Superior temporal gyrus (tissue), 1 donor: ENCODE data around the gene FBLN2.

Source experiments
- DNase-seq: peaks from one replicate; pipeline ENCODE4 v3.0.0-alpha.2; 2016; ENCODE audit errors: extremely low spot score

The FBLN2 gene

GRCh38 chr3:13567684-13568514, 19.0 kb downstream of the FBLN2 start:
- DNase-seq, result no peak

DNA sequence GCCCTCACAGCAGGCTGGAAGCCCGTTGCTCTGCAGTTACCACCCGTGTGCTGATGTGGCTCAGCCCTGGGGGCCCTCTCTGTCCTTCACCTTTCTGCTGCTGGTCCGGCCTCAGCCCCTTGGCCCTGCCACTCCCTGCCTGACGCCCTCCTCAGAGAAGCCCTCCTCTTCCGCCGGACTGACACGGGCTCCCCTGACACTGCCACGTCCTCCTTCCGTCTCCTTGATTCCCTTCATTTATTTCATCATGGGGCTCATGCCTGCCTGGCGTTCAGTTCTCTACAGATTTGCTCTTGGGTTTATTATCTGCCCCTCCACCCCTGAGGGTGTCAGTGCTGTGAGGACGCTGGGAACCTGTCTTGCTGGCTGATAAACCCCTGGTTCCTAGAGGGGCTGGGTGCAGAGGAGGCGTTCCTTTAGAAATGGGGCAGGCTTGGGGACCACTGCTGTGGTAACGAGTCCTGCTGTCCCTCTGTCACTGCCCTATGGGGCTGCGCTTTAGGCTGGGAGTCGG, 19.6 kb downstream of the FBLN2 start:
- no peak for DNase-seq

DNA sequence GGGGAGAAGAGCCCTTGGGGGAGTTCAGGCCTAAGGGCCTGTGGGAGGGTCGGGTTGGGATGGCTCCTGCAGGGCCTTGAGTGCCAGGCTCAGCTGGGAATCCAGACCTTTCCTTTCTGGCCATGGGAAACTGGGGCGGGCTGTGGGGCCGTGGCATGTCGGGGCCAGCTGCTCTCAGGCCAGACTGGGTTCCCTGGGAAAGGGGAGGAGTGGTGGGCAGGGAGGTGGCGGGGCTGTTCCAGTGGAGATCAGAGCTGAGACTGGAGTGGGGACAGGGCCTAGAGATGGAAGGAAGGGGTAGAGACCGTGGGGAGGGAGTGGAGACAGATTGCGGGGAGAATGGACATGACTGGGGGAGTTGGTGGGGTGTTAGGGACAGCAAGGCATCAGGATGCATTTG, 20.3 kb downstream of the FBLN2 start:
- DNase-seq, result no peak

GRCh38 chr3:13569641-13570390, 20.9 kb downstream of the FBLN2 start:
- no peak for DNase-seq

GRCh38 chr3:13570391-13571194, 21.7 kb downstream of the FBLN2 start:
- DNase-seq, result no peak

- no peak for DNase-seq
Observed at GRCh38 chr3:13571264-13571663, 22.3 kb downstream of the FBLN2 start.

GRCh38 chr3:13571831-13572750, 23.2 kb downstream of the FBLN2 start:
- no peak for DNase-seq

DNA sequence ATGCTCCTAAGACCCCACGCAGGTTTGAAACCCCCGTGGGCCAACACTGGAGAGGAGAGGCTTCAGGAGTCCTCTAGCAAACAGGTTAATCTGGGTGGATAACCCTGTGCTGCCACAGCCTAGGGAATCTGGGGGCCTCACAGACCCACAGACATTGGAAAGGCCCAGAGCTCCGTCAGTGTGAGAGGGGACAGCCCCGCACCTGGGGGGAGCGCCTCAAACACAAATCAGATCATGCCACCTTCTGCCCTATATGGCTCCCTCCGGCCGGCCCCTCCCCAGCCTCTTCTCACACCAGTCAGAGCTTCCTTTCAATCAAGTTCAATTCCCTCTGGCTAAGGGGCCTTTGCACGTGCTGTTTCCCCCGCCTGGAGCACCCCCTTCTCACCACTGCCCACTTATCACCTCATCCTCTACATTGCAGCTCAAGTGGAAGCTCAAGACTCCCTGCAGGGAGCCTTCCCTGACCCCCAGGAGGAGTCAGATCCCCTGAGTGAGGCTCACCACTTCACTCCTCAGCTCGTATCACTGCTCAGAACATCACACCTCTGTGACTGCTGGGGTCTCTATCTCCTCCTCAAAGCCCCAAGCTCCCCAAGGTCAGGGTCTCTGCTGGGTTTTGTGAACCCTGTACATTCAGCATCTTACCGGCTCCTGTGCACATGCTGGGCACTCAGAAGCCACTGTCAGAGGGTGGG, 24.1 kb downstream of the FBLN2 start:
- DNase-seq, result no peak

DNA sequence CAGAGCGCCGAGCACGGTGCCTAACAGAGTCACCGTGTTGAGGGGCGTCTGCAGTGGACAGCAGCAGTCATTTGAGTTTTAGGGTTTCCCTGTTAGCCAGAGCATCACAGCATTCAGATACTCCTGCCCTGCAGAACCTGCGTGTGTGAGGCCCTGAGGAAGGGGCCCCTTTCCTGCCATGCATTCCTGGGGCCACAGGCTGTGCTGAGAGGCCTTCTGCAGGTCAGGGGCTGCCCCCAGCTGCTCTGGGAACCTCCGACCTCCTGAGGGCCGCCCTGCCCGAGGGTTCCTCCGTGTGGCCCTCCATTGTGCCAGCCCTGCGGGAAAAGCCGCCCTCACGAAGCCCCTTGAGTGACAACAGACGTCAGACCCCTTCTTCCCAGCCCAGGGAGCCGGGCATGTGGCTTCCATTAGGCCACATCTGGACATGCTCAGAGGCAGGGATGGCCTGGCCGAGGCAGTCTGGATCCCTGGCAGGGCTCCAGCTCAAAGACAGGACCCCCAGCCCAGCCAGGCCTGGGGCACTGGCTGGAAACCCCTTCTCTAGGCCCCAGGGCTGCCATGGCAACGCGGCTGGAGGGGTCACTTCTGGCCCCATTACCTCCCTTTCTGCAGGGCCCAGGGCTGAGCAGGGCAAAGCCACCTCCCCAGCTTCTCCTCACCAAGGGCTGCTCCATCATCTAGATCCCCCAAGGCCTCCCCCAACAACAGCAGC, 25.3 kb downstream of the FBLN2 start:
- no peak for DNase-seq

DNA sequence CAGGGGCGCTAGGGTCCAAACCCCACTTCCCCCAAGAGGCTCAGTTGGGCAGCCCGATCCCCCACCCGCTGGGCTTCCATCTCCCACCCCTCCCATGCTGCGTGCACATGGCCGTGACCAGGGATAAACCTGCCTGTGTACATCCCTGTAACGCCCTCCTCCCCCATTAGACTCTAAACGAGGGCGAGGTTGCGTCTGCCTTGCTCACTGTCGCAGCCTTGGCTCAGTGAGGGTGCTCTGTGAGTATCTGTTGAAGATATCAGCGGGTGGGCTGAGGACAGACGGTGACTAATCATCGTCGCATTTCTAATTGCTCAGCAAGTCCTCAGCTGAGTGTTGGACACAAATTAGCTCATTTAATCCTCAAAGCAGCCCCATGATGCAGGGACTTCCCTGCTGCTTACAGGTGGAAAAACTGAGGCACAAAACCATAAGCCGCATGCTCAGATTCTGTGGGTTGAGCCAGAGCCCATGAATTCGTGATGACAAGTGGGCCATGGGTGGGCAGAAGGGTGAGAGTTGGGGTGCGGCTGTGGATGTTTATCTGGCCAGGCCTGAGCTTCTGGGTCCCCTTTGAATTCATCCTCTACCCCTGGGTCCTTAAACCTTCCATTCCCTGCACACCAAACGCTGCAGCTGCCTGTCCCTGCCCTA, 26.0 kb downstream of the FBLN2 start:
- no peak for DNase-seq

DNA sequence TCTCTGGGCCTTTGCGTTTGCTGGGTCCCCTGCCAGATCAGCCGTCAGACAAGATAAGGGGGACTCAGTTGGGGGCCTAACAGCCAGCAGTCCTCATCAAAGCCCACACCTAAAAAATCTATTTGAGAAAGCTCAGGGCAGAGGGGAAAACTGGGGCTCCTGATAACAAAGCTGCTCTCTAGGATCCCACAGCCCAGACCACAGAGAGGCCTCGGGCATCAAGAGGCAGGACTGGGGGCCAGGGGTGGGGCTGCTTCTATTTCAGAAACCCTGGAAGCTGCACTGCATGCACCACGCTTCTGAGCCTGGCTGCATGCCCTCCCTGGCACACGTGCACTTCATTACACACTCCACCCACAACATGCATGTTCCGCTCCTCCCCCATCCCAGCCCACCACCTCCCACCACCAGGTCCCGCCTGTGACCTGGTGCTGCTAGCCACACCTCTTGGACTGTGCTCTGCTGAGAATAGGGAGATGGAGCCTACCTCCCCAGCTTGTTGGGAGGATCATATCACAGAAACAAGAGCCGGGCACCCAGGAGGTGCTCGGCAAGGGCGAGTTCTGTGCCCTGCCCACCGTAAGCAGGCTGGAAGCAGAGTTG, 26.6 kb downstream of the FBLN2 start:
- no peak for DNase-seq

- no peak for DNase-seq
Observed at GRCh38 chr3:13577181-13578121, 28.5 kb downstream of the FBLN2 start.

DNA sequence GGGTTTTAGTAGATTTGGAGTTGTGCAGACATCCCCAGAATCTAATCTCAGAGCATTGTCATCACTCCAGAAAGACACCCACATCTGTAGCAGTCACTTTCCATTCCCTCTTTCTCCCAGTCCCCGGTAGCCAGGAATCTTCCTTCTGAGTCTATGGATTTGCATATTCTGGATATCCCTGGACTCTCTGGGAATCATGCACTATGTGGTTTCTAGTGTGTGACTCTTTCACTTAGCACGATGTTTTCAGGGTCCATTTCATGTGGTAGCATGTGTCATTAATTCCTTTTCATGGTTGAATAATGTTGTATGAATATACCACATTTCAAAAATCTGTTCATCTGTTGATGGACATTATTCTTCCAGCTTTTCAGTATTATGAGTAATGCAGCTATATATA, 29.3 kb downstream of the FBLN2 start:
- no peak for DNase-seq

DNA sequence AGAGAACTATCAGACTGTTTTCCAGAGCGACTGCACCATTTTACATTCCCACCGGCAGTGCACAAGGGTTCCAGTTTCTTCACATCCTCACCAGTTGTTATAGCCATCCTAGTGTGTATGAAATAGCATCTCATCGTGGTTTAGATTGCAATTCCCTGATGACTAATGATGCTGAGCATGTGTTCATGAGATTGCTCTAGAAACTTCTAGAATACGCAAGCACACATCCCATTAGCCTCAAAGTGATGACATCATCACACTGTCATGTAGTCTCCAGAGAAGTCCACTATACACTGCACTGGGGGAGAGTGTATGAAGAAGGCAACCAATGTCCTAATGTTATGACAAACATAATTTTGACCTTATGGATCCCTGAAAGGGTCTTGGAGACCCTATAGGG, 30.1 kb downstream of the FBLN2 start:
- DNase-seq, result no peak

DNA sequence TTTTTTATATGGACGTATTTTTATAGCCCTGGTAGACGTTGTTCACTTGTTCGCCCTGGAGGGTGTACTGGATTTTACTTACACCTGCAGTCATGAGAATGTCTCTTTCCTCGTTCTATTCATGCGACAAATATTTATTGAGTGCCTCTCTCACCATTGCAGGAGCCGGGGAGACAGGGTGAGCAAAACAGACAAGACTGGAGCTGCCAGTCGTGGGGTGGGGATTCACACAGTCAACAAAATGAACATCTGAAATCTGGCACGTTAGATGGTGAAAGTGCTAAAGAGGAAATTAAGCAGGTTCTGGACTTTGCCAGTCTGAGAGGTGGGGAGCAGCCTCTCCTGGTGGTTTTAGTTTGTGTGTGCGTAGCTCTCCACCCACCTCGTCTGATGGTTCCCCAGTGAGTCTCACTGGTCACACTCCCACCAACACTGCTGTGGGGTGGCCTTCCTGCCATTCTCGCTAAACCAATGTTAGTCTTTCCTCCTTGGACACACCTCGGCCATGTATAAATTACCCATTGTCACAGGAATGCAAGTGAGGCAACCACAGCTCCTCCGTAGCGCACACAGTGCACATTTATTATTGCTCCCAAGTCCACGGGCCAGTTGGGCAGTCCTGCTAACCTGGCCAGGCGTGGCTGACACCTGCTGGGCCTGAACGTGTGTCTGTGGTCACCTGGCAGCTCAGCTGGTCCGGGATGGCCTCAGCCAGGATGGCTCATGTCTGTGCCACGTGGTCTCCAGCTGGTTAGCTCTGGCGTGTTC, 31.5 kb downstream of the FBLN2 start:
- no peak for DNase-seq

GRCh38 chr3:13581485-13582365, 32.8 kb downstream of the FBLN2 start:
- DNase-seq, result no peak
